T47D (cell line): ENCODE results near the gene OGG1.

ENCODE experiments used
- DNase-seq, 2 experiments: peaks; one replicate each; pipeline versions ENCODE4 v3.0.0 to v3.0.0-alpha.2; 2011 to 2012; ENCODE audit warnings: low read depth in 1 of 2, low spot score in 1 of 2
- JUND ChIP-seq: IDR thresholded peaks from 2 replicates; pipeline ENCODE4 v1.6.1; 2012; ENCODE audit warnings: low read depth
- in situ Hi-C: cut with HindIII; loops from 2 replicates; pipeline ENCODE4 v1.10.0; 2016; ENCODE audit warnings: low sequenced_read_pairs, low pct_unique_long_range_greater_than_20kb

OGG1 gene

GRCh38 chr3:9776896-9777693 is 27.3 kb downstream of the OGG1 start:
- no peak for DNase-seq
- in situ Hi-C loops: no loop called here
- TF ChIP-seq JUND: no peak

DNA sequence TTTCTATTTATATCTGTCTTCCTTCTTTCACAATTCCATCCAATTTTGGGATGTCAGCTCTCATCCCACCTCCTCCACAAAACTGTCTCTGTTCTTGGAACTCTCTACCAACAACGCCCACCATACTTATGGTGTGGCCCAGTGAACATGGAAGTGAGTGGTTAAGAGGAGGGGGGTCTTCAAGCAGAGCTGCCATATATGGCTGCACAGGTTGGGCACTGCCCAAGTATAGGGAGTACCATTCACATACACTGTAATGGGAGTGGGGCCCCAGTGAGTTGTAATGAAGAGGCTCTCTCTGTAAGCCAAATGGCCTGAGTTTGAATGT is 27.9 kb downstream of the OGG1 start:
- TF ChIP-seq JUND: no peak
- DNase-seq: no peak
- in situ Hi-C loops: no loop called here

- no peak for DNase-seq
- in situ Hi-C loops: no loop called here
- no peak for TF ChIP-seq JUND
Measured at GRCh38 chr3:9778143-9779074, 28.7 kb downstream of the OGG1 start.

- no peak for TF ChIP-seq JUND
- in situ Hi-C loops: no loop called here
- DNase-seq: no peak
Measured at GRCh38 chr3:9779075-9779593, 29.4 kb downstream of the OGG1 start.

GRCh38 chr3:9779721-9780457 is 30.1 kb downstream of the OGG1 start:
- in situ Hi-C loops: no loop called here
- DNase-seq: no peak
- no peak for TF ChIP-seq JUND

DNA sequence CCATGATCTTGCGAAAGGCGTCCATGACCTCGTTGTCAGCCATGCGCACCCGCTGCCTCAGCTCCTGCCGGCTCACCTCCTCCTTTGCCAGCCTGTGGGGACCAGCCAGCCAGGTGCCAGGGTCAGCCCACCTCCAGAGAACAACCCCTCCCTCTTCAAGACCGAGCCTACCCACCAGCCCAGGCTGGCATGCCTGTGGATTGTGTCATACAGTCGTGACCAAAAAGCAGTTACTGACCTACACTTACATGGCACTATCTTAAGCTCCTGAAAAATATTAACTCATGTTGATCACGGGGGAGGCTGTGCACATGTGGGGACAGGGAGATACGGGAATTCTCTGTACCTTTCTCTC is 30.7 kb downstream of the OGG1 start:
- in situ Hi-C loops: no loop called here
- no peak for DNase-seq
- TF ChIP-seq JUND: no peak

DNA sequence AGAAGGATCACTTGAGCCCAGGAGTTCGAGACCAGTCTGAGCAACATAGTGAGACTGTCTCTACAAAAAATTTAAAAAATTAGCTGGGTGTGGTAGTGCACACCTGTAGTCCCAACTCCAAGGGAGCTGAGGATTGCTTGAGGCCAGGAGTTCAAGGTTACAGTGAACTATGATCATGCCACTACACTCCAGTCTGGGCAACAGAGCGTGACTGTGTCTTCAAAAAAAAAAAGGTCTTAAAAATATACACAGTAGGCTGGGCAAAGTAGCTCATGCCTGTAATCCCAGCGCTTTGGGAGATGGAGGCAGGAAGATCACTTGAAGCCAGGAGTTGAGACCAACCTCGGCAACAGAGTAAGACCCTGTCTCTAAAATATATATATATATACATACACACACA is 31.2 kb downstream of the OGG1 start:
- in situ Hi-C loops: no loop called here
- DNase-seq: no peak
- no peak for TF ChIP-seq JUND

DNA sequence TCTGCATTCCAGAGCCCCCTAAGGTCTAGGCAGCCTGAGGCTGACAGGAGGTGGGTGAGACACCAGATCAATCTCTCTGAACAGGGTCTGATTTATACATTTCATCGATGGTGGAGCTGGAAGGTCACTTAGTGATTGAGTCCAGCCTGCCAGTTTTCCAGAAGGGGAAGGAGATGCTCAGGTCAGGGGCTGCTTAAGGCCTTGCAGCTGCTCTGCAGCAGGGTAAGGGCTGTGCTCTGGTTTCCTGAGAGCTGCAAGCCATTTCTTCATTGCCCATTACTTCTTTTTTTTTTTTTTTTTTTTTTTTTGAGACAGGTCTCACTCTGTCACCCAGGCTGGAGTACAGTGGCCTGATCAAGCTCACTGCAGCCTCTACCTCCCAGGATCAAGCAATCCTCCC is 31.8 kb downstream of the OGG1 start:
- in situ Hi-C loops: no loop called here
- DNase-seq: no peak
- no peak for TF ChIP-seq JUND

DNA sequence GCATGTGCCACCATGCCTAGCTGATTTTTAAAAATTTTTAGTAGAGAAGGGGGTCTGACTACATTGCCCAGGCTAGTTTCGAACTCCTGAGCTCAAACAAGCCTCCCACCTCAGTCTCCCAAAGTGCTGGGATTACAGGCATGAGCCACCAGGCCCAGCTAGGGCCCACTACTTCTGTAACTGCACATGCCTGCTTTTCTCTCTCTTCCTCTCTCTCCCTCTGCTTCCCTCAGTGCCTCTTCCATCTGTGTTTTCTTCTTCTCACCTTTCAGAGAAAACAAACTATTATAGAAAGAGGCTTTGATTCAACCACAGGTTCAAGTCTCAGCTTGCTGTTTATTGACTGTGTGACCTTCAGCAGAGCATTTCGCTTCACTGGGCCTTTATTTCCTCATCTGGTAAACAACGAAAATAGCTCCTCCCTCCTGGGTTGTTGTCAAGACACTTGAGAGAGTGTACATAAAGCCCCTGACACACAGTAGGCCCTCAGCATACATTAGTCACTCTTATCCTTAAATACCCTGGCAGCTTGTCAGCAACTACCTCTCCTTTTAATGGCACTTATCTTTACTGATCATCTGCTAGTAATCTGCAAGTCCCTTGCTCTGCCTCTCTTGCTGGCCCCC is 32.3 kb downstream of the OGG1 start:
- DNase-seq: no peak
- in situ Hi-C loops: no loop called here
- no peak for TF ChIP-seq JUND

- TF ChIP-seq JUND: no peak
- DNase-seq: peak in 1 of 2 experiments; percentile 53
- in situ Hi-C loops: no loop called here
Measured at GRCh38 chr3:9782770-9783169, 33.0 kb downstream of the OGG1 start.

DNA sequence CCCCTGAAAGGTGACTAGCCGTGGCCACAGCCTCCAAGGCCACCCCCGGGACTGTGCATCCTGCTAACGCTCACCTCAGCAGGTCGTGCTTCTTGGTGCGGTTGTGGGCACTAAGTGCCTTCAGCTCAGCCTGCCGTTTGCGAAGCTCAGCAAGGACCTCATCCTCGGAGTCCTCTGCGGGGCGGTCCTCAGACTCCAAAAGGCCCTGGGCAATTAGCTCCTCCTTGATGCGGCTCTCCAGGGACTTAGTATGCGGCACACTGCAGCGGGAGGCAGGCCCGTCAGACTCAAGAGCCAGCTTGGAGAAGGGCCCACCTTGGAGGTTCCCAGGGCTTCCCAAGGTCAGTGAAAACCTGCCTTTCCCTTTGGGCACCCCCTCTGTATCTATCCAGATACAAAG is 34.2 kb downstream of the OGG1 start:
- no peak for DNase-seq
- in situ Hi-C loops: no loop called here
- no peak for TF ChIP-seq JUND

GRCh38 chr3:9784965-9785364 is 35.2 kb downstream of the OGG1 start:
- DNase-seq: no peak
- in situ Hi-C loops: no loop called here
- TF ChIP-seq JUND: no peak
